CD4-positive, alpha-beta T cell treated with Interleukin-12 subunit alpha and Interleukin-12 subunit beta, for 1 hour (primary cell): ENCODE measurements around the gene C1QTNF2.

Source experiments
- DNase-seq: peaks from one replicate; pipeline ENCODE4 v3.0.0-alpha.2; 2020

Gene C1QTNF2, protein sequence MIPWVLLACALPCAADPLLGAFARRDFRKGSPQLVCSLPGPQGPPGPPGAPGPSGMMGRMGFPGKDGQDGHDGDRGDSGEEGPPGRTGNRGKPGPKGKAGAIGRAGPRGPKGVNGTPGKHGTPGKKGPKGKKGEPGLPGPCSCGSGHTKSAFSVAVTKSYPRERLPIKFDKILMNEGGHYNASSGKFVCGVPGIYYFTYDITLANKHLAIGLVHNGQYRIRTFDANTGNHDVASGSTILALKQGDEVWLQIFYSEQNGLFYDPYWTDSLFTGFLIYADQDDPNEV

DNA sequence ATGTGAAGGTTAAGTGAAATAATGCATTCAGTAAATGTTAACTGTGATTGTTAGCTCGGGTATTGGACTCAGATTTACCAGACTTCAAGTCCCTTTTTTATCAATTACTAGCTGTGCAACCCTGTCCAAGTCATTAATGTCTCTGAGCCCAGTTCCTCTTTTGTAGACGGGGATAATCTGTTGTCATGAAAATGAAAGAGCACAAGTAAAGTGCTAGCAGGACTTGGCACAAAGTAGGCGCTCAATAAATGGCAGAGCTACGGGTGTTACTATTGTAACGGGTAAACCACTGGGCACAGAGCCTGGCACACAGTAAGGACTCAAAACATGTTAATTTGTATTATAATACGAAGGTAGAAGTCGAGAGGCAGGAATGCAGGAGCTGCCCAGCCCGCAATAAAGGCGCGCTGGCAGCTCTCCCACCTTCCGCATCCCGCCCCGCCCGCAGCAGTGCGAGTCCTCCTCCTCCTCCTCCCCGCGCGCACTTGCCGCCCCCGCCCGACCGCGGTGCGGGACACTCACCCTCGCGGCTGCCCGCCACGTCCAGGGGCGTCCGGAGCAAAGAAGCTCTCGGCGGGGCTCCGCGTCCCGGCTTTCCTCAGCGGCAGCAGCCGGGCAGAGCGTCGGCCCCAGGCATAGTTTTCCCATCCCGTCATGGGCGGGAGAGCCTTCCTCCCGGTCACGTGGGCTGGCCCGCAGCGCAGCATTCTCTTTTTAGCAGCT lies at the start of gene C1QTNF2:
TSS of gene C1QTNF2 (minus strand) at position 637 of the 723 bp plus-strand sequence. CDS start 15,615 bp downstream, outside the sequence.
- no peak for DNase-seq

DNA sequence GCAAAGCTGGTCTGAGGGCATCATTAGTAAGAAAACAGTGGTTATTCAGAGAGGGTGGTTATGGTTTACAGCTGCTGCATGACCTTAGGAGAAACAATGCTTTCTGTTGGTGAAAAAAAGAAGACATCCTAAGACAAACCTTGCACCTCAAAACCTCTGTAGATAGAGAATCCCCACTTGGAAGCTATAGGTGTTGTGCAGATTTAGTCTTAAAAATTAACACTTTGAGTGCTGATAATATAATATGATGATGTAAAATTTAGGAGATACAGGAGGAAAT lies 49.8 kb upstream of the C1QTNF2 start:
- DNase-seq = no peak

DNA sequence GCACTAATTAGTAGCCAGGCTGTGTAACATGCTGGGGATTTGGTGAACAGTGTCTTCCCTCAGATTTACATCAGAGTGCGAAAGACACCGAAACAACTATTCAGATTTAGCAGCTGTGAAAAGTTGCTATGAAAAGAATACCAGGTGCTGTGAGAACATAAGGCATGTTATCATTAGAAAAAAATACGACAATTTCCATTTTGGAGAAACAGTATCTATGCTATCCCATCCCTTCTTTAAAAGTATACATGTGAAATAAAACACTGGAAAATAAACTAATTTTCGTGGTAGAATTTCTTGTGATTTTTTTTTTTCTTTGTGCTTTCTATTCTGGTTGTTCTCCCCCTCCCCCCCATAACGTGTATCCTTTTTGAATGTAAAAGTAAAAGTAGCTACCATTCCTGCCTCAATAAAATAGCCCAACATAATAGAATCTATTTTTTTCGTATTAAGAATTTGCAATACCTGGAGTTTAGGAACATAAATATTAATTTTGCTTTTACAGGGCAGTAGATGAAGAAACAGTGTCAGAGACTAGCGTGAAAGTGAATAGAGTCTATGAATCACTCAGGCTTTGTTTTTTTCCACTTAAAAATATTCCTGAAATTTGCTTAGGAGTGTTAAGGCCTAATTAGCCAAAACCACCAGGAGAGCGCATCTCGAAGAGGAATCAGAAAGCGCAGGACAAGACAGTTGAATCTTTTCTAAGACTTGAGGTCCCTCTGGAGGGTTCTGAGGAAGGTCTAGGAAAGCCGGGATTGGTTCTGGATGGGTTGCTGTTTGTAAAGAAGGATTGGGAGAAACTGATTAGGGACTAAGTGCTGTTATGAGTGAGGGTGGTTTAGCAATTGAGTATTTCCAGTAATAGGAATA lies 49.3 kb upstream of the C1QTNF2 start:
- DNase-seq = peak; percentile 7

DNA sequence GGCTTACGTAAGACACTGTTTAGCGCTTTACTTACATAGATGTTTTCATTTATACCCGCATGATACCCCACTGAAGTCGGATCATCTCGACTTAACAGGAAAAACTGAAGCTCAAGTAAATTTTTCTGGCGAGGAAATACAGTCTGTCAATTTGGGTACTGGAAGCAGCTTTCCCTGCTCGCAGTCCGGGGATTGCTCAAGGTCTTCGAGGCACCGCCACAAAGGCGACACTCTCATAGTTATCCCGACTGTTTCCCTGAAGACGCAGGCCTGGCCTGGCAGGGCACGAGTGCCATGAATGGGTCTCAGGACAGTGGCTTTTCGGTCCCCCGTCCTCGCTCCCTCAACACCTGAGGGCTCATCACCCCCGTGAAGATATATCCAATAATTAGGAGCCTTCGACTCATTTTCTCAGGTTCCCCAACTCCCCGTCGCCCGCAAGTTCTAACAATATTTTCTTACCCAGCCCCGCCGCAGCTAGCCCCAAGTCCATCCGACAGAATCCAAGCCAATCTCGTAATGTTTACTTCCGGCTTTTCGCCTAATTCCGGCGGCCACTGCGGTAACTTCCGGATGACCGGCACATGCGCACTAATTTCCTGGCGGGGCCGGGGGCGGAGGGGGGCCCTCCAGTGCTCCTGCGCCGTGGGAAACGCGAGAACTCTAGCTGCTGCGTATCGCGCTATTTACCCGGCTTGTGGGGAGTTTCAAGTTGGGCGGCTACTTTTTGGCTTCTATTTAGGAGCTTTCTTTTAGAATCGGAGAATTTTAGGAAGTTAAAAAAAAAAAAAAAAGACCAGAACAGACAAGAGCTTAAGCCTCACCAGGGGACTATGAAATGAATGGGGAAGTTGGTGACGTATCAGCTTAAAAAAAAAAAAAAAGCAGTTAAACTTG lies 48.4 kb upstream of the C1QTNF2 start, which contains the start of gene SLU7:
TSS of gene SLU7 (minus strand) at position 521 of the 897 bp plus-strand sequence. CDS start 3,787 bp downstream, outside the sequence.
- DNase-seq = peak; percentile 94

- DNase-seq = peak; percentile 75
Measured at GRCh38 chr5:160399402-160400353, 29.3 kb upstream of the C1QTNF2 start, which contains the start of gene FAM200C. TSS of gene FAM200C (minus strand) at chr5:160400054. CDS start at chr5:160395490, 4,564 bp downstream.

- no peak for DNase-seq
Measured at GRCh38 chr5:160398806-160399205, 28.4 kb upstream of the C1QTNF2 start.

GRCh38 chr5:160397492-160397891 lies 27.1 kb upstream of the C1QTNF2 start:
- DNase-seq = no peak

GRCh38 chr5:160395111-160395510 lies 24.7 kb upstream of the C1QTNF2 start:
- no peak for DNase-seq

- peak; percentile 24 for DNase-seq
Measured at GRCh38 chr5:160390787-160391696, 20.6 kb upstream of the C1QTNF2 start.

DNA sequence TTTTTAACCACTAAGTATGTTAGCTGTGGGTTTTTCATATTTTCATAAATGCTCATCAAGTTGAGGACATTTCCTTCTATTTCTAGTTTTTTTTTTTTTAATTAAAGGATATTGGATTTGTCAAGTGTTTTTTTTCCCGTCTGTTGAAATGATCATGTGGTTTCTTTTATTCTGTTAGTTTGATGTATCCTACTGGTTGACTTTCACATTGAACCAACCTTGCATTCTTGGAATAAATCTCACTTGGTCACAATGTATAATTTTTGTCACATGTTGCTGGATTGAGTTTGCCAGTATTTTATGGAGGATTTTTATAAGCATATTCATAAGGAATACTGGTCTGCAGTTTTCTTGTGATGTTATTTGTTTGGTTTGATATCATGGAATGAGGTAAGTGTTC lies 17.0 kb upstream of the C1QTNF2 start:
- no peak for DNase-seq

DNA sequence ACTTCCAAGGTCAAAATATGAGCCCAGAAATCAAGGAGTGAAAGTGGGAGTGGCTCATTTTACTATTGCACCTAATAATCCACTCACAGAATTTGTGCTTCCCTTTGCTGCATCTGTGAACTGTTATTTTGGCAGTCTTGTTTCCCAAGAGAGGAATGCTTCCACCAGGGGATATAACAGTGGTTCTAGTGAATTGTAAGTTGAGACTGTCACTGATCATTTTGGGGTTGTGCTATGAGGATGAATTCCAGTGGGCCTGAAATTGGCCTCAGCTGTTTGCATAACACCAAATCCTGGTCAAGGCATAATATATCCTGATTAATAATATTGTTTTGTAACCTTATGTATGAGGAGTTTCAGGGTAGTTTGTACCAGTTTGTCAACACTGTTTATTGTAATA lies 15.1 kb upstream of the C1QTNF2 start:
- DNase-seq = no peak

GRCh38 chr5:160384681-160385080 lies 14.3 kb upstream of the C1QTNF2 start:
- no peak for DNase-seq

DNA sequence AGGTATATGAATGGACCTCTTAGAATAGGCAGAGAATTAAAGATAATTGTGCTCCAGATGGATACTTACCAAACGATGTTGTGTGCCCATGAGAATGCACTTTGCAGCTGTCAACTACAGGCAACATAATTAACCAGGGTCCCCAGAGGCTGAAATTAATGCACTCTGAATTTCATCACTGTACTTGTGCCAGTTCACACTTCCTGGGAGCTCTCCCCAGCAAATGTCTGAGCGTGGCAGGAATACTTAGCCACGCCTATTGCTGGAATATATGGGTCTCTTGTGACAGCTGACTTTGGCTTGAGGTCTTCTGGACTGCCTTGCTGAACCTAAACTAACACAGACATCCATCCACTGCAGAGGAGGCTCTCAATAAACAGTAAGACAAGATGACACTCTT lies 11.9 kb upstream of the C1QTNF2 start:
- no peak for DNase-seq

- no peak for DNase-seq
Measured at GRCh38 chr5:160380041-160380440, 9.6 kb upstream of the C1QTNF2 start.

DNA sequence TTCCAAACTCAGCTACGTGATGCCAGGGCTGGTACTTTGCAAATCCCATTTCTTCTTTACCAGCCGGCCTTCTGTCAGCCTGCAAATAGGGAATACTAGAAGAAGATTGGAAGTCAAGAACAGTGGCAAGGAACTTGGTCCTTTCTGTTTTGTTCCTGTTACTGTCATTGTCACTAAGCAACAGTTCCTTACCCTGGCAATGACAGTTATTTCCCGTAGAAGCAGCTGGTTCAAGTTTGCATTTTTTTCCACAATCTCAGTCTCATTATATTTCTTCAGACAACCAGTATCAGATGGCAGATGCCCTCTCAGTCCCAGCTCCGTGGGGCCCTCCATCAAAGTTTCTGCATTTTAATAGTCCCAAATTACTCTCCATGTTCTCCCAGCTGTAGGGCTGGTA lies 9.1 kb upstream of the C1QTNF2 start:
- no peak for DNase-seq

DNA sequence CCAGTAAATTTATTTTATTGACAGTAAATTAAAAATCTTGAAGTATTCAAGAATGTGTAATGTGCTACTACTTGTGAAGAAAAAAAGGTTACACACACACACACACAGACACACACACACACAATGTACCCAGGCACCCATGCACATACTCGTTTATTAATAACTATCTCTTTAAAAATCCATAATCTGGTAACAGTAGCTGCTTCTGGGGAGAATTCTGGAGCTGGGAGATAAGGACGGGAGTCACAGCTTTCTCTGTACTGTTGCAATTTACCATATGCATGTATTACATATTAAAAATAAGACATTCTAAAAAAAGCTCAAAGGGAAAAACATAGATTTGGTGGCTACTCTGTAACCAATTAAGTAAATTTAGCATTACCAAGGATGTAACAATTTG lies 7.9 kb upstream of the C1QTNF2 start:
- no peak for DNase-seq

GRCh38 chr5:160377651-160378050 lies 7.2 kb upstream of the C1QTNF2 start:
- no peak for DNase-seq

DNA sequence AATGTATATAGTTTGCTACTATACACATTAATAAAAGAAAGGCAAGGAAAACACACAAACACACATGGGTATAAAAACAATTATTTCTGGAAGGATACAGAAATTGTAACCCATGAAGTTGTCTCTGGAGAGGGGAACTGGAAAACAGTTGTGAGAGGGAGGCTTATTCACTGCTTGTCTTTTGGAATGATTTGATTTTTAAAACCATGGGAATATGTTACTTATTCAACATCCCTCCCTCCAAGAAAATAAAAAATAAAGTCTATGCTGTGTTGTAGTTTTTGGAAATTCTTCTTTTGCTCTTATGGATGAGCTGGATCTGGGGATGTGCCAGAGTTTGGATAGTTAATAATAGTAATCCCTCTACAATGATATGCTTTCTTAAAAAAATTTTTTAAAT lies 6.0 kb upstream of the C1QTNF2 start:
- DNase-seq = no peak

DNA sequence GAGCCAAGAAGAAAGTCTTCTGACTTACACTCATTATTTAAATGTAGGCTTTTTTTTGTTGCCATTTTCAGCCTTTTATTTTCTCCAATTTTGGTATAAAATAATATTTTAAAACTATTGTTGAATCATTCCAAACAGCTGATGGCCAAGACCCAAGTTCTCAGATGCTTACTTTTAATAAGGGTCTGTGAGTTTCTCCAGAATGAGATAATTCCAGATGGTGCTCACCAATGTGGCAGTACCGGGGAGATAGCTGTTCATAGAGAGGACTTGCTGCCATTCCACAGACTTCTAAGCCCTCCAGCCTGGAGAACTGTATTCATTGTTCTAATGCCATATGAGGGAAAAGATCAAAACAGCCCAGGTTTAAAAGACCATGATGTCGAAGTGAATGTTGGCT lies 5.3 kb upstream of the C1QTNF2 start:
- DNase-seq = no peak

DNA sequence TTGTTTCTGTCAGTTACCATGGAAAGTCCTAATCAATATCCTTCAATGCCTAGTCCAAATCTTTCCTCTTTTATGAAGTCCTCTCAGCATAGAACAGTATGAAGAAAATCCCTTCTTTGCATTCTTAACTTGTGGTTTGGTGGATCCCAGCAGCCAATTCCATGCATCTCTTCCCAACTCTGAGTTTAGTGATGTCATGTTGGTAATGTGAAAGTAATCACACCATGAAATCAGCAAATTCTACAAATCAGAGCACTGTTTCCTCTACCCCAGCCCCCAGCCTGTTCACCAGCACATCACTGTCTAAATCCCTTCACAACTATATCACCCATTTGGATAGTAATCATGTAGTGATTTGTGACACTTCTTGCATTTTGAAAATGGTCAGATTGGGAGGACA lies 4.7 kb upstream of the C1QTNF2 start:
- no peak for DNase-seq
